ENCODE measurements around the gene FAM181A.

DNA sequence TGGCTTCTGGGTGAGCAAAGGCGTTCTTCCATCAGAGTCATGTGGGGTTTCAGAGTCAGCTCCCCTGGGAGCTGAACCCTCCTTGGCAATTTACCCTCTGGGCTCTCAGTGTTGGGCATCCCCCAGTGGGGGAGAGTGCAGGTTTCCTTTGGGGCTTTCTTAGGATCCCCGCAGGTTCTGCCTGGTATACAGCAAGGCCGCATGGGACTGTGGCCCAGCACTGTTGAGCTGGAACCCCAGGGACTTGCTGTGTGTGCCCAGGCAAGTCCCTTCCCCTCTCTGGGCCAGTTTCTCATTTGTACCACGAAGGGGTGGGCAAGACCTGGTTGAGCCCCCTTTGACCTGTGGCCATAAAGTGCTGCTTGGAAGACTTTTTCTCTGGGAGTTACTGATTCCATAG lies 5.5 kb downstream of the FAM181A start:
- TF ChIP-seq, protein P1, sequence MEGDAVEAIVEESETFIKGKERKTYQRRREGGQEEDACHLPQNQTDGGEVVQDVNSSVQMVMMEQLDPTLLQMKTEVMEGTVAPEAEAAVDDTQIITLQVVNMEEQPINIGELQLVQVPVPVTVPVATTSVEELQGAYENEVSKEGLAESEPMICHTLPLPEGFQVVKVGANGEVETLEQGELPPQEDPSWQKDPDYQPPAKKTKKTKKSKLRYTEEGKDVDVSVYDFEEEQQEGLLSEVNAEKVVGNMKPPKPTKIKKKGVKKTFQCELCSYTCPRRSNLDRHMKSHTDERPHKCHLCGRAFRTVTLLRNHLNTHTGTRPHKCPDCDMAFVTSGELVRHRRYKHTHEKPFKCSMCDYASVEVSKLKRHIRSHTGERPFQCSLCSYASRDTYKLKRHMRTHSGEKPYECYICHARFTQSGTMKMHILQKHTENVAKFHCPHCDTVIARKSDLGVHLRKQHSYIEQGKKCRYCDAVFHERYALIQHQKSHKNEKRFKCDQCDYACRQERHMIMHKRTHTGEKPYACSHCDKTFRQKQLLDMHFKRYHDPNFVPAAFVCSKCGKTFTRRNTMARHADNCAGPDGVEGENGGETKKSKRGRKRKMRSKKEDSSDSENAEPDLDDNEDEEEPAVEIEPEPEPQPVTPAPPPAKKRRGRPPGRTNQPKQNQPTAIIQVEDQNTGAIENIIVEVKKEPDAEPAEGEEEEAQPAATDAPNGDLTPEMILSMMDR (IDR thresholded peaks at IDR 0.05; ENCODE audit: insufficient read depth, low read depth, low read length), result no peak
- TF ChIP-seq EZH2 (IDR thresholded peaks at IDR 0.05; ENCODE audit: insufficient read depth, low read length), result no peak

Data from astrocyte (in vitro differentiated cells and primary cell).